ENCODE results near the gene CENPN. TPM values are rescaled to one million over a fixed set of nuclear protein-coding genes. Genes with fewer than 3 reads are reported as not detected.

CENPN gene
- total RNA-seq, 4 donors from 2014 or later: 4.9 to 12.7 (median 8.5) TPM

- H3K4me1 ChIP-seq: peaks cover 0 to 5% (median 2%) of the 10 kb centered on the region in 4 donors
- H3K36me3 ChIP-seq: no peaks in the 10 kb centered on the region
- H3K4me3 ChIP-seq: no peak overlapping the region
- no peaks in the 10 kb centered on the region for H3K27me3 ChIP-seq
- intact Hi-C loops (cut with DNase I; ENCODE audit: low total_unique reads) (no loop called here), in situ Hi-C loops (cut with MboI; ENCODE audit: low pct_ligation_motif_present in 1 of 4, low pct_unique_long_range_greater_than_20kb in 1 of 4, low sequenced_read_pairs in 3 of 4) (no loop called here)
- DNase-seq: no peak
- 84 to 87% methylated on average over 6 to 7 of the region's 7 CpGs for WGBS, 2 donors (ENCODE audit: low coverage in 1 of 2)
- TF ChIP-seq POLR2A (IDR thresholded peaks at IDR 0.05) (no peak), EP300 (IDR thresholded peaks at IDR 0.05; ENCODE audit: low read depth) (no peak), POLR2AphosphoS5 (IDR thresholded peaks at IDR 0.05) (no peak)
- TF ChIP-seq, protein P1, sequence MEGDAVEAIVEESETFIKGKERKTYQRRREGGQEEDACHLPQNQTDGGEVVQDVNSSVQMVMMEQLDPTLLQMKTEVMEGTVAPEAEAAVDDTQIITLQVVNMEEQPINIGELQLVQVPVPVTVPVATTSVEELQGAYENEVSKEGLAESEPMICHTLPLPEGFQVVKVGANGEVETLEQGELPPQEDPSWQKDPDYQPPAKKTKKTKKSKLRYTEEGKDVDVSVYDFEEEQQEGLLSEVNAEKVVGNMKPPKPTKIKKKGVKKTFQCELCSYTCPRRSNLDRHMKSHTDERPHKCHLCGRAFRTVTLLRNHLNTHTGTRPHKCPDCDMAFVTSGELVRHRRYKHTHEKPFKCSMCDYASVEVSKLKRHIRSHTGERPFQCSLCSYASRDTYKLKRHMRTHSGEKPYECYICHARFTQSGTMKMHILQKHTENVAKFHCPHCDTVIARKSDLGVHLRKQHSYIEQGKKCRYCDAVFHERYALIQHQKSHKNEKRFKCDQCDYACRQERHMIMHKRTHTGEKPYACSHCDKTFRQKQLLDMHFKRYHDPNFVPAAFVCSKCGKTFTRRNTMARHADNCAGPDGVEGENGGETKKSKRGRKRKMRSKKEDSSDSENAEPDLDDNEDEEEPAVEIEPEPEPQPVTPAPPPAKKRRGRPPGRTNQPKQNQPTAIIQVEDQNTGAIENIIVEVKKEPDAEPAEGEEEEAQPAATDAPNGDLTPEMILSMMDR (IDR thresholded peaks at IDR 0.05): no peak
- no peaks in the 10 kb centered on the region for H3K9me3 ChIP-seq
- H3K27ac ChIP-seq: no peak overlapping the region
Observed at GRCh38 chr16:80988756-80989155, 18.3 kb upstream of the CENPN start.

DNA sequence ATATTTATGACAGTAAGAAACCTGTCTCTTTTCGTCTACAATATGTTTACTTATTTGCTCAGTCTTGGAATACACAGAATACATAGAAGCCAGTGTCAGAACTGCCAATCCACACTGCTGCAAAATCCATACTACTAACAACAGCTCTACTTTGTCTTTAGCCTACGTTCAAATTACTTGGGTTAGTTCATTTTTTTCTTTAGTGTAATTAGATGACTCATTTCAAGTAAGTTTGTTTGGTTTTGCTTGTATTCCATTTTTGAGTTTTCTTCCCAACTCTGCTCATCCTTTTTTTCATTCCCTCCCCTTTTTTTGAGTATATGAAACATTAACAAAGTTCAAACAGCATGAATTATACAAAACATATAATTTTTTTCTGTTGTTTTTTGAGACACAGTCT is 17.2 kb upstream of the CENPN start:
- no peak for DNase-seq
- no peaks in the 10 kb centered on the region for H3K9me3 ChIP-seq
- peaks cover 0 to 1% (median 0%) of the 10 kb centered on the region in 4 donors for H3K4me1 ChIP-seq
- H3K27me3 ChIP-seq: no peaks in the 10 kb centered on the region
- no peak for TF ChIP-seq POLR2A (IDR thresholded peaks at IDR 0.05)
- TF ChIP-seq, protein P1 (IDR thresholded peaks at IDR 0.05): no peak
- no peak for TF ChIP-seq EP300 (IDR thresholded peaks at IDR 0.05; ENCODE audit: low read depth)
- no peak for TF ChIP-seq POLR2AphosphoS5 (IDR thresholded peaks at IDR 0.05)
- 38 to 46% methylated on average over 2 of the region's 2 CpGs for WGBS, 2 donors (ENCODE audit: low coverage in 1 of 2)
- H3K36me3 ChIP-seq: no peaks in the 10 kb centered on the region
- in situ Hi-C loops (cut with MboI; ENCODE audit: low pct_ligation_motif_present in 1 of 4, low pct_unique_long_range_greater_than_20kb in 1 of 4, low sequenced_read_pairs in 3 of 4) (no loop called here), intact Hi-C loops (cut with DNase I; ENCODE audit: low total_unique reads) (no loop called here)
- H3K4me3 ChIP-seq: no peak overlapping the region
- H3K27ac ChIP-seq: no peak overlapping the region

- peaks cover 0 to 6% (median 0%) of the 10 kb centered on the region in 4 donors for H3K4me1 ChIP-seq
- H3K9me3 ChIP-seq: no peaks in the 10 kb centered on the region
- H3K27me3 ChIP-seq: no peaks in the 10 kb centered on the region
- TF ChIP-seq POLR2A (IDR thresholded peaks at IDR 0.05) (no peak), POLR2AphosphoS5 (IDR thresholded peaks at IDR 0.05) (no peak), EP300 (IDR thresholded peaks at IDR 0.05; ENCODE audit: low read depth) (no peak)
- TF ChIP-seq, protein P1 (IDR thresholded peaks at IDR 0.05): no peak
- in situ Hi-C loops (cut with MboI; ENCODE audit: low pct_ligation_motif_present in 1 of 4, low pct_unique_long_range_greater_than_20kb in 1 of 4, low sequenced_read_pairs in 3 of 4) (no loop called here), intact Hi-C loops (cut with DNase I; ENCODE audit: low total_unique reads) (no loop called here)
- WGBS, 2 donors (ENCODE audit: low coverage in 1 of 2): 90 to 100% methylated on average over 2 to 3 of the region's 3 CpGs
- H3K36me3 ChIP-seq: no peaks in the 10 kb centered on the region
- H3K27ac ChIP-seq: no peak overlapping the region
- DNase-seq: no peak
- H3K4me3 ChIP-seq: no peak overlapping the region
Observed at GRCh38 chr16:80990577-80990976, 16.4 kb upstream of the CENPN start.

DNA sequence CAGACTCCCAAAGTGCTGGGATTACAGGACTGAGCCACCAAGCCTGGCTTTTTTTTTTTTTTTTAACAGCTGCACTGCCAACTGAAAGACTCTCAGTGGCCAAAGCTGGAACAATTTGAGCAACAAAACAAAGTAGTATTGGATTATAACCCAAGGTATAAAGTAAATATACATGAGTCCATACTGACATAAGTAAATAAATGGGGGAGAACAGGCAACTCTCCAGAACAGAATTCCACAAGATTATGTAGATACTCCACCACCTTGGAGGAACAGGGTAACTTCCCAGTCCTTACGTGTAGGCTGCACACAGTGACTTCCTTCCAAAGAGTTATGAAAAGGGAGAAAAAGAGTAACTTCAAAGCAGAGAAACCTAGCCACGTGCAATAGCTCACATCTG is 16.0 kb upstream of the CENPN start:
- 80 to 89% methylated on average over 2 of the region's 2 CpGs for WGBS, 2 donors (ENCODE audit: low coverage in 1 of 2)
- Histone ChIP-seq H3K27ac (no peak overlapping the region), H3K36me3 (no peaks in the 10 kb centered on the region), H3K4me1 (peaks cover 0 to 6% (median under 1%) of the 10 kb centered on the region in 4 donors), H3K27me3 (no peaks in the 10 kb centered on the region), H3K4me3 (no peak overlapping the region), H3K9me3 (no peaks in the 10 kb centered on the region)
- TF ChIP-seq, protein P1 (IDR thresholded peaks at IDR 0.05): no peak
- TF ChIP-seq POLR2AphosphoS5 (IDR thresholded peaks at IDR 0.05): no peak
- no peak for TF ChIP-seq POLR2A (IDR thresholded peaks at IDR 0.05)
- no peak for TF ChIP-seq EP300 (IDR thresholded peaks at IDR 0.05; ENCODE audit: low read depth)
- DNase-seq: no peak
- intact Hi-C loops (cut with DNase I; ENCODE audit: low total_unique reads) (no loop called here), in situ Hi-C loops (cut with MboI; ENCODE audit: low pct_ligation_motif_present in 1 of 4, low pct_unique_long_range_greater_than_20kb in 1 of 4, low sequenced_read_pairs in 3 of 4) (no loop called here)
